Ishikawa (cell line): Measurements from ENCODE around the gene THRAP3.

ENCODE experiments used
- CEBPB ChIP-seq: IDR thresholded peaks from 2 replicates; pipeline ENCODE4 v1.6.1; 2012
- CREB1 ChIP-seq: IDR thresholded peaks from 2 replicates; pipeline ENCODE4 v1.6.1; 2012; ENCODE audit warnings: low read depth
- EGR1 ChIP-seq: IDR thresholded peaks from 2 replicates; pipeline ENCODE4 v1.6.1; 2012
- EP300 ChIP-seq: IDR thresholded peaks from 2 replicates; pipeline ENCODE4 v1.6.1; 2012; ENCODE audit warnings: borderline replicate concordance
- MAX ChIP-seq: IDR thresholded peaks from 2 replicates; pipeline ENCODE4 v1.6.1; 2012
- TAF1 ChIP-seq: IDR thresholded peaks from 2 replicates; pipeline ENCODE4 v1.6.1; 2012; ENCODE audit warnings: low read depth, mild to moderate bottlenecking
- TEAD4 ChIP-seq: IDR thresholded peaks from 2 replicates; pipeline ENCODE4 v1.6.1; 2012

DNA sequence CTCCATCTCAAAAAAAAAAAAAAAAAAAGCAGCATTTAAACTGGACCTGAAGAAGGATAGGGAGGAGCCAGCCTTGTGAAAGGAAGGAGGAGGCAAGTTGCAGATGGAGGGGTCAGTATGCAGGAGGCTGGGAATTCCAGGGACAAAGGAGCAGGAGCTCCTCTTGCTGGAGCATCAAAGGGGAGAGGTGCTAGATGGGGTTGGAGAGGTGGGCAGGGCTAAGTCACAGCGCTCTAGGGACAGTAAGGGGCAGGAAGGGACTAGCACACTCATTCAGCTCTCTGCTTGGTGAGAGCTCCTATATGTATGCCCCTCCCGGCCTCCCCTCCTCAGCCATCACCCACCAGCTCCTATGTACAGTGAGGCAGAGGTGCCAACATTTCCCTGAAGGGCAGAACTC lies 41.5 kb upstream of the THRAP3 start:
- no peak for TF ChIP-seq CEBPB
- no peak for TF ChIP-seq MAX
- TF ChIP-seq TEAD4 = no peak
- TF ChIP-seq EP300 = no peak
- no peak for TF ChIP-seq CREB1
- TF ChIP-seq EGR1 = no peak
- TF ChIP-seq TAF1 = no peak
